C4-2B (cell line): ENCODE measurements around the gene KLHL17.
"Not testable (repeated sequence)": the region's sequence is repeated elsewhere in the genome, so short reads cannot be mapped to it uniquely, and the experiment has no call there.

ENCODE experiments used
- H3K27ac ChIP-seq: fragments of 450-650 bp; 2 replicates; pipeline ENCODE4 v1.5.1; 2017
- CTCF ChIP-seq: fragments of 450-650 bp; conservative IDR thresholded peaks from 2 replicates; pipeline ENCODE4 v1.5.1; 2017; ENCODE audit warnings: mild to moderate bottlenecking
- ZFX ChIP-seq: fragments of 450-650 bp; IDR thresholded peaks from 2 replicates; pipeline ENCODE4 v1.6.1; 2017

KLHL17 gene

GRCh38 chr1:984476-984814 is 24.1 kb downstream of the KLHL17 start:
- no peak overlapping the region for H3K27ac ChIP-seq
- TF ChIP-seq CTCF (no peak; the same call in 1 of the 2 replicates), ZFX (no peak)

GRCh38 chr1:985126-985525 is 24.7 kb downstream of the KLHL17 start:
- no peak for TF ChIP-seq ZFX
- no peak for TF ChIP-seq CTCF
- H3K27ac ChIP-seq: no peak overlapping the region

- not testable (repeated sequence) for H3K27ac ChIP-seq
These were observed 27.7 kb downstream of the KLHL17 start for GRCh38 chr1:988061-988460.

GRCh38 chr1:991275-991674 is 30.9 kb downstream of the KLHL17 start:
- H3K27ac ChIP-seq: not testable (repeated sequence)

GRCh38 chr1:991895-992294 is 31.5 kb downstream of the KLHL17 start:
- no peak overlapping the region for H3K27ac ChIP-seq

GRCh38 chr1:992362-992761 is 32.0 kb downstream of the KLHL17 start:
- TF ChIP-seq ZFX (no peak), CTCF (no peak)
- no peak overlapping the region for H3K27ac ChIP-seq

More at GRCh38 chr1:991895-992294, 31.5 kb downstream of the KLHL17 start:
- TF ChIP-seq CTCF (no peak), ZFX (no peak)

GRCh38 chr1:993379-993995 is 33.1 kb downstream of the KLHL17 start:
- TF ChIP-seq ZFX (no peak), CTCF (no peak)
- no peak overlapping the region for H3K27ac ChIP-seq

- not testable (repeated sequence) for H3K27ac ChIP-seq
These were observed 34.2 kb downstream of the KLHL17 start for GRCh38 chr1:994546-994945.

- TF ChIP-seq ZFX (no peak), CTCF (no peak)
- no peak overlapping the region for H3K27ac ChIP-seq
These were observed 35.6 kb downstream of the KLHL17 start for GRCh38 chr1:995665-996633.
